SU-DHL-6 (cell line): ENCODE data around the gene THSD1.

Experiments
- H2AFZ ChIP-seq: fragments of 200-600 bp; sonication (generic); 2 replicates; pipeline ENCODE4 v1.6.1; 2014; ENCODE audit warnings: low read depth, mild to moderate bottlenecking, moderate library complexity, mixed read lengths, antibody characterized with exemption, low read length; ENCODE audit not compliant: severe bottlenecking
- H3F3A ChIP-seq: fragments of 200-600 bp; shearing (Covaris generic); 2 replicates; pipeline ENCODE4 v1.6.0; 2016; ENCODE audit warnings: antibody characterized with exemption, mild to moderate bottlenecking; ENCODE audit not compliant: insufficient read depth
- H3K27ac ChIP-seq: fragments of 200-600 bp; sonication (generic); 2 replicates; pipeline ENCODE4 v1.5.1; 2016; ENCODE audit warnings: low read depth, mild to moderate bottlenecking, low read length, moderate library complexity, mixed read lengths
- H3K27me3 ChIP-seq: fragments of 200-600 bp; sonication (generic), shearing (Covaris generic); 2 replicates; pipeline ENCODE4 v1.6.0; 2014; ENCODE audit warnings: mild to moderate bottlenecking, low read length
- H3K36me3 ChIP-seq: fragments of 200-600 bp; sonication (generic); 2 replicates; pipeline ENCODE4 v1.6.1; 2014; ENCODE audit warnings: mild to moderate bottlenecking, low read length, mixed read lengths
- H3K4me2 ChIP-seq: fragments of 300-600, 200-600 bp; shearing (Covaris generic), sonication (generic); 2 replicates; pipeline ENCODE4 v1.6.0; 2014; ENCODE audit warnings: low read length, low read depth, mild to moderate bottlenecking; ENCODE audit not compliant: poor library complexity, severe bottlenecking
- H3K4me3 ChIP-seq: fragments of 200-600 bp; sonication (generic); 2 replicates; pipeline ENCODE4 v1.5.1; 2014; ENCODE audit warnings: antibody characterized with exemption, low read length, mild to moderate bottlenecking, mixed read lengths; ENCODE audit not compliant: insufficient read depth, poor library complexity, severe bottlenecking
- H3K79me2 ChIP-seq: fragments of 200-600 bp; sonication (generic); 2 replicates; pipeline ENCODE4 v1.6.1; 2014; ENCODE audit warnings: mild to moderate bottlenecking, low read length, moderate library complexity; ENCODE audit not compliant: insufficient read depth
- H3K9ac ChIP-seq: fragments of 200-600 bp; sonication (generic); 2 replicates; pipeline ENCODE4 v1.7.0; 2014; ENCODE audit warnings: mild to moderate bottlenecking, low read length
- H3K9me2 ChIP-seq: fragments of 200-600 bp; sonication (generic); replicated peaks from 2 replicates; pipeline ENCODE4 v1.6.1; 2014; ENCODE audit warnings: low read length; ENCODE audit not compliant: insufficient read depth
- H3K9me3 ChIP-seq: fragments of 200-600 bp; sonication (generic); 2 replicates; pipeline ENCODE4 v1.6.1; 2014; ENCODE audit warnings: low read length, mixed read lengths; ENCODE audit not compliant: insufficient read depth
- H4K20me1 ChIP-seq: fragments of 200-600 bp; sonication (generic); 2 replicates; pipeline ENCODE4 v1.6.1; 2014; ENCODE audit warnings: low read depth, mild to moderate bottlenecking, antibody characterized with exemption, low read length, moderate library complexity, mixed read lengths
- CTCF ChIP-seq: fragments of 200-600 bp; sonication (generic); IDR thresholded peaks from one replicate; pipeline ENCODE4 v1.5.1; 2017; ENCODE audit warnings: antibody characterized with exemption, mild to moderate bottlenecking, low read length, moderate library complexity; ENCODE audit not compliant: insufficient read depth, poor library complexity, severe bottlenecking
- EZH2phosphoT487 ChIP-seq: fragments of 200-600 bp; sonication (generic), shearing (Covaris generic); conservative IDR thresholded peaks from 2 replicates; pipeline ENCODE4 v1.6.1; 2018; ENCODE audit warnings: mild to moderate bottlenecking, antibody characterized with exemption, low read length, moderate library complexity, mixed read lengths

Gene THSD1

GRCh38 chr13:52359534-52359933 lies 46.4 kb downstream of the THSD1 start:
- Histone ChIP-seq H3K9me3 (no peaks in the 10 kb centered on the region), H3K9ac (no peak overlapping the region), H4K20me1 (no peaks in the 10 kb centered on the region), H3K27ac (no peak overlapping the region), H3K4me2 (no peak overlapping the region), H3K4me3 (no peak overlapping the region), H2AFZ (no peak overlapping the region), H3K9me2 (no peaks in the 10 kb centered on the region), H3K79me2 (no peaks in the 10 kb centered on the region), H3K36me3 (no peaks in the 10 kb centered on the region), H3F3A (no peaks in the 10 kb centered on the region), H3K27me3 (no peaks in the 10 kb centered on the region)
- TF ChIP-seq CTCF (no peak), EZH2phosphoT487 (no peak)

GRCh38 chr13:52356327-52356726 lies 49.6 kb downstream of the THSD1 start:
- Histone ChIP-seq H3K36me3 (no peaks in the 10 kb centered on the region), H3K9me2 (no peaks in the 10 kb centered on the region), H3K27ac (no peak overlapping the region), H3K9me3 (no peaks in the 10 kb centered on the region), H2AFZ (no peak overlapping the region), H3F3A (no peaks in the 10 kb centered on the region), H3K27me3 (no peaks in the 10 kb centered on the region), H3K79me2 (no peaks in the 10 kb centered on the region), H3K9ac (no peak overlapping the region), H3K4me2 (no peak overlapping the region), H3K4me3 (no peak overlapping the region), H4K20me1 (no peaks in the 10 kb centered on the region)
- TF ChIP-seq EZH2phosphoT487 (no peak), CTCF (no peak)

- H2AFZ ChIP-seq: no peak overlapping the region
- no peaks in the 10 kb centered on the region for H4K20me1 ChIP-seq
- TF ChIP-seq CTCF (no peak), EZH2phosphoT487 (no peak)
- H3K4me3 ChIP-seq: no peak overlapping the region
- H3K9me3 ChIP-seq: no peaks in the 10 kb centered on the region
- no peaks in the 10 kb centered on the region for H3F3A ChIP-seq
- no peaks in the 10 kb centered on the region for H3K79me2 ChIP-seq
- H3K27ac ChIP-seq: no peak overlapping the region
- H3K9me2 ChIP-seq: no peaks in the 10 kb centered on the region
- H3K4me2 ChIP-seq: no peak overlapping the region
- H3K36me3 ChIP-seq: no peaks in the 10 kb centered on the region
- no peaks in the 10 kb centered on the region for H3K27me3 ChIP-seq
- H3K9ac ChIP-seq: no peak overlapping the region
These were observed 52.8 kb downstream of the THSD1 start for GRCh38 chr13:52353193-52353592.
